HepG2 (cell line): ENCODE results near the gene DPY19L1. TPM values are rescaled to one million over a fixed set of nuclear protein-coding genes. Genes with fewer than 3 reads are reported as not detected.

Source experiments
- ATAD3A ChIP-seq: sonication (generic); formaldehyde crosslinking; IDR thresholded peaks from 2 replicates; pipeline ENCODE4 v1.4.0; 2020; ENCODE audit warnings: missing genetic modification reagents
- GATAD2A ChIP-seq: IDR thresholded peaks from 2 replicates; pipeline ENCODE4 v1.6.1; 2016
- GFI1 ChIP-seq: sonication (generic); formaldehyde crosslinking; IDR thresholded peaks from 2 replicates; pipeline ENCODE4 v1.5.0; 2020; ENCODE audit warnings: missing genetic modification reagents, mild to moderate bottlenecking, borderline replicate concordance
- HOMEZ ChIP-seq: IDR thresholded peaks from 2 replicates; pipeline ENCODE4 v1.6.1; 2016; ENCODE audit warnings: low read depth
- KDM5B ChIP-seq: sonication (generic); formaldehyde crosslinking; IDR thresholded peaks from 2 replicates; pipeline ENCODE4 v1.4.0; 2020; ENCODE audit warnings: missing genetic modification reagents, mild to moderate bottlenecking, borderline replicate concordance
- NCOR1 ChIP-seq: fragments of 200-600 bp; sonication (generic); IDR thresholded peaks from 2 replicates; pipeline ENCODE4 v1.7.0; 2017; ENCODE audit warnings: antibody characterized with exemption, low read length, borderline replicate concordance
- RXRA ChIP-seq: sonication (generic); formaldehyde crosslinking; IDR thresholded peaks from 2 replicates; pipeline ENCODE4 v1.5.1; 2020; ENCODE audit warnings: missing genetic modification reagents
- SAP130 ChIP-seq: IDR thresholded peaks from 2 replicates; pipeline ENCODE4 v1.6.1; 2016; ENCODE audit warnings: low read depth
- TMF1 ChIP-seq: sonication (generic); formaldehyde crosslinking; IDR thresholded peaks from 2 replicates; pipeline ENCODE4 v1.8.1; 2022; ENCODE audit warnings: low read depth, missing genetic modification reagents
- TRIM22 ChIP-seq: fragments of 450-650 bp; IDR thresholded peaks from 2 replicates; pipeline ENCODE4 v1.6.1; 2017
- ZEB1 ChIP-seq: IDR thresholded peaks from 2 replicates; pipeline ENCODE4 v1.6.1; 2012; ENCODE audit warnings: mild to moderate bottlenecking, low read depth, inconsistent platforms; ENCODE audit not compliant: insufficient replicate concordance
- ZFP91 ChIP-seq: sonication (generic); formaldehyde crosslinking; IDR thresholded peaks from 2 replicates; pipeline ENCODE4 v1.9.0; 2022; ENCODE audit warnings: missing genetic modification reagents, mild to moderate bottlenecking, borderline replicate concordance
- ZNF44 ChIP-seq: sonication (generic); formaldehyde crosslinking; IDR thresholded peaks from 2 replicates; pipeline ENCODE4 v1.5.1; 2020; ENCODE audit warnings: mild to moderate bottlenecking, missing genetic modification reagents
- ZNF446 ChIP-seq: sonication (generic); formaldehyde crosslinking; IDR thresholded peaks from 2 replicates; pipeline ENCODE4 v1.5.0; 2020; ENCODE audit warnings: mild to moderate bottlenecking, missing genetic modification reagents
- ZSCAN12 ChIP-seq: sonication (generic); formaldehyde crosslinking; IDR thresholded peaks from 2 replicates; pipeline ENCODE4 v1.9.0; 2021; ENCODE audit warnings: mild to moderate bottlenecking, missing genetic modification reagents
- polyA plus RNA-seq, 8 experiments: library from polyadenylated mRNA; depleted of rRNA in 3 of 8; stranded (reverse) in 7 of 8; unstranded in 1 of 8; fragments of >200 nt; fragmentation: Illumina TruSeq in 4 of 8; extraction: Trizol in 4 of 8; gene quantifications; 2 replicates each; pipeline versions ENCODE4 v1.2.1 to v1.2.3, GENCODE V29; 2011 to 2016; ENCODE audit warnings: low read depth in 4 of 8, missing spikeins in 1 of 8, mixed read lengths in 1 of 8; ENCODE audit not compliant: insufficient read depth in 1 of 8
- total RNA-seq, 5 experiments: library from RNA; depleted of rRNA; stranded (reverse); fragments of >200 nt; fragmentation: Illumina TruSeq; extraction: Trizol; gene quantifications; 2 replicates each; pipeline ENCODE4 v1.2.3, GENCODE V29; 2016; ENCODE audit warnings: low read depth in 1 of 5
- TF ChIP-seq, protein P1 (sequence below): sonication (generic); formaldehyde crosslinking; IDR thresholded peaks from 2 replicates; pipeline ENCODE4 v1.4.0; 2020; ENCODE audit warnings: missing genetic modification reagents, mild to moderate bottlenecking, borderline replicate concordance
- TF ChIP-seq, protein P2 (sequence below): sonication (generic); formaldehyde crosslinking; IDR thresholded peaks from 2 replicates; pipeline ENCODE4 v1.5.1; 2020; ENCODE audit warnings: mild to moderate bottlenecking, missing genetic modification reagents, moderate library complexity

Gene DPY19L1
- total and polyA plus RNA-seq, 2 of the 13 experiments (the other 11 are each of a cell fraction or from before 2014, with no cell fraction given) = 18.9 to 32.6 TPM

DNA sequence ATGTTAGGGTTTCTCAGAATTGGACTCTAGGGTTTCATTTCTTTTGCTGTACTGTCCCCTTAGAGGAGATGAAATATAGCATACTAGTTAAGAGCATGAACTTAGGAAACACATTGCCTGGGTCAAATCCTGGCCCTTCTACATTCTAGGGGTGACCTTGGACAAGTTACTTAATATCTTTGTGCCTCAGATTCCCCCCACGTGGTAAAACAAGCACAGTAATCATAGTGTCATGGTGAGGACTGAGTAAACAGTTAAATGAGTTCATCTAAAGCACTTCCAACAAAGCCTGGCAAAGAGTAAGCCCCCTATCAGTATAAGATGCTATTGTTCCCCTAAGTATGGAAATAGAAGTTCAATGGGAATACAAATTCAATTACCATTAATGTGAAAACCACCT, 5.1 kb downstream of the DPY19L1 start (continued):
- TF ChIP-seq, protein P1, sequence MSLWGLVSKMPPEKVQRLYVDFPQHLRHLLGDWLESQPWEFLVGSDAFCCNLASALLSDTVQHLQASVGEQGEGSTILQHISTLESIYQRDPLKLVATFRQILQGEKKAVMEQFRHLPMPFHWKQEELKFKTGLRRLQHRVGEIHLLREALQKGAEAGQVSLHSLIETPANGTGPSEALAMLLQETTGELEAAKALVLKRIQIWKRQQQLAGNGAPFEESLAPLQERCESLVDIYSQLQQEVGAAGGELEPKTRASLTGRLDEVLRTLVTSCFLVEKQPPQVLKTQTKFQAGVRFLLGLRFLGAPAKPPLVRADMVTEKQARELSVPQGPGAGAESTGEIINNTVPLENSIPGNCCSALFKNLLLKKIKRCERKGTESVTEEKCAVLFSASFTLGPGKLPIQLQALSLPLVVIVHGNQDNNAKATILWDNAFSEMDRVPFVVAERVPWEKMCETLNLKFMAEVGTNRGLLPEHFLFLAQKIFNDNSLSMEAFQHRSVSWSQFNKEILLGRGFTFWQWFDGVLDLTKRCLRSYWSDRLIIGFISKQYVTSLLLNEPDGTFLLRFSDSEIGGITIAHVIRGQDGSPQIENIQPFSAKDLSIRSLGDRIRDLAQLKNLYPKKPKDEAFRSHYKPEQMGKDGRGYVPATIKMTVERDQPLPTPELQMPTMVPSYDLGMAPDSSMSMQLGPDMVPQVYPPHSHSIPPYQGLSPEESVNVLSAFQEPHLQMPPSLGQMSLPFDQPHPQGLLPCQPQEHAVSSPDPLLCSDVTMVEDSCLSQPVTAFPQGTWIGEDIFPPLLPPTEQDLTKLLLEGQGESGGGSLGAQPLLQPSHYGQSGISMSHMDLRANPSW (CRISPR knock-in tag) = no peak
- TF ChIP-seq TMF1 (CRISPR knock-in tag) (no peak), TRIM22 (no peak), KDM5B (CRISPR knock-in tag) (no peak), SAP130 (CRISPR knock-in tag) (no peak), ZSCAN12 (CRISPR knock-in tag) (no peak), ZNF446 (CRISPR knock-in tag) (no peak), HOMEZ (CRISPR knock-in tag) (no peak), ZFP91 (CRISPR knock-in tag) (no peak), RXRA (CRISPR knock-in tag) (no peak), ZEB1 (no peak), ATAD3A (CRISPR knock-in tag) (no peak), NCOR1 (no peak), ZNF44 (no peak), GATAD2A (CRISPR knock-in tag) (peak; percentile 51; the same call in 1 of the 2 replicates), GFI1 (CRISPR knock-in tag) (no peak)
- TF ChIP-seq, protein P2, sequence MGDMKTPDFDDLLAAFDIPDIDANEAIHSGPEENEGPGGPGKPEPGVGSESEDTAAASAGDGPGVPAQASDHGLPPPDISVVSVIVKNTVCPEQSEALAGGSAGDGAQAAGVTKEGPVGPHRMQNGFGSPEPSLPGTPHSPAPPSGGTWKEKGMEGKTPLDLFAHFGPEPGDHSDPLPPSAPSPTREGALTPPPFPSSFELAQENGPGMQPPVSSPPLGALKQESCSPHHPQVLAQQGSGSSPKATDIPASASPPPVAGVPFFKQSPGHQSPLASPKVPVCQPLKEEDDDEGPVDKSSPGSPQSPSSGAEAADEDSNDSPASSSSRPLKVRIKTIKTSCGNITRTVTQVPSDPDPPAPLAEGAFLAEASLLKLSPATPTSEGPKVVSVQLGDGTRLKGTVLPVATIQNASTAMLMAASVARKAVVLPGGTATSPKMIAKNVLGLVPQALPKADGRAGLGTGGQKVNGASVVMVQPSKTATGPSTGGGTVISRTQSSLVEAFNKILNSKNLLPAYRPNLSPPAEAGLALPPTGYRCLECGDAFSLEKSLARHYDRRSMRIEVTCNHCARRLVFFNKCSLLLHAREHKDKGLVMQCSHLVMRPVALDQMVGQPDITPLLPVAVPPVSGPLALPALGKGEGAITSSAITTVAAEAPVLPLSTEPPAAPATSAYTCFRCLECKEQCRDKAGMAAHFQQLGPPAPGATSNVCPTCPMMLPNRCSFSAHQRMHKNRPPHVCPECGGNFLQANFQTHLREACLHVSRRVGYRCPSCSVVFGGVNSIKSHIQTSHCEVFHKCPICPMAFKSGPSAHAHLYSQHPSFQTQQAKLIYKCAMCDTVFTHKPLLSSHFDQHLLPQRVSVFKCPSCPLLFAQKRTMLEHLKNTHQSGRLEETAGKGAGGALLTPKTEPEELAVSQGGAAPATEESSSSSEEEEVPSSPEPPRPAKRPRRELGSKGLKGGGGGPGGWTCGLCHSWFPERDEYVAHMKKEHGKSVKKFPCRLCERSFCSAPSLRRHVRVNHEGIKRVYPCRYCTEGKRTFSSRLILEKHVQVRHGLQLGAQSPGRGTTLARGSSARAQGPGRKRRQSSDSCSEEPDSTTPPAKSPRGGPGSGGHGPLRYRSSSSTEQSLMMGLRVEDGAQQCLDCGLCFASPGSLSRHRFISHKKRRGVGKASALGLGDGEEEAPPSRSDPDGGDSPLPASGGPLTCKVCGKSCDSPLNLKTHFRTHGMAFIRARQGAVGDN = no peak
